NB4 (cell line): ENCODE measurements around the gene TTC21B.

Experiments used
- CTCF ChIP-seq: IDR thresholded peaks from one replicate; pipeline ENCODE4 v1.5.1; 2012; ENCODE audit warnings: low read depth, low read length
- MAX ChIP-seq: IDR thresholded peaks from 2 replicates; pipeline ENCODE4 v1.6.1; 2011; ENCODE audit warnings: low read depth, low read length
- POLR2A ChIP-seq: IDR thresholded peaks from 2 replicates; pipeline ENCODE4 v1.6.1; 2011; ENCODE audit warnings: mild to moderate bottlenecking; ENCODE audit not compliant: insufficient read length; ENCODE audit errors: extremely low read depth

- TF ChIP-seq POLR2A: no peak
- TF ChIP-seq CTCF: no peak
- no peak for TF ChIP-seq MAX
Measured at GRCh38 chr2:165941827-165942226, 11.7 kb downstream of the TTC21B start.
